GM12865 (cell line): ENCODE data around the gene SUPT6H.

Experiments used
- DNase-seq: peaks from one replicate; pipeline ENCODE4 v3.0.0; 2010; ENCODE audit warnings: low read depth
- H3K4me3 ChIP-seq: 2 replicates; pipeline ENCODE4 v1.5.1; 2011; ENCODE audit warnings: mild to moderate bottlenecking, low read depth, low read length, control low read depth
- TF ChIP-seq, protein P1 (sequence below): IDR thresholded peaks from 2 replicates; pipeline ENCODE4 v1.5.1; 2011; ENCODE audit warnings: low read length, control low read depth, low read depth, inconsistent platforms; ENCODE audit not compliant: insufficient read depth; ENCODE audit errors: missing control alignments

SUPT6H gene

GRCh38 chr17:28667870-28668269, 5.9 kb downstream of the SUPT6H start:
- TF ChIP-seq, protein P1, sequence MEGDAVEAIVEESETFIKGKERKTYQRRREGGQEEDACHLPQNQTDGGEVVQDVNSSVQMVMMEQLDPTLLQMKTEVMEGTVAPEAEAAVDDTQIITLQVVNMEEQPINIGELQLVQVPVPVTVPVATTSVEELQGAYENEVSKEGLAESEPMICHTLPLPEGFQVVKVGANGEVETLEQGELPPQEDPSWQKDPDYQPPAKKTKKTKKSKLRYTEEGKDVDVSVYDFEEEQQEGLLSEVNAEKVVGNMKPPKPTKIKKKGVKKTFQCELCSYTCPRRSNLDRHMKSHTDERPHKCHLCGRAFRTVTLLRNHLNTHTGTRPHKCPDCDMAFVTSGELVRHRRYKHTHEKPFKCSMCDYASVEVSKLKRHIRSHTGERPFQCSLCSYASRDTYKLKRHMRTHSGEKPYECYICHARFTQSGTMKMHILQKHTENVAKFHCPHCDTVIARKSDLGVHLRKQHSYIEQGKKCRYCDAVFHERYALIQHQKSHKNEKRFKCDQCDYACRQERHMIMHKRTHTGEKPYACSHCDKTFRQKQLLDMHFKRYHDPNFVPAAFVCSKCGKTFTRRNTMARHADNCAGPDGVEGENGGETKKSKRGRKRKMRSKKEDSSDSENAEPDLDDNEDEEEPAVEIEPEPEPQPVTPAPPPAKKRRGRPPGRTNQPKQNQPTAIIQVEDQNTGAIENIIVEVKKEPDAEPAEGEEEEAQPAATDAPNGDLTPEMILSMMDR: no peak
- no peak for DNase-seq
- H3K4me3 ChIP-seq: no peak overlapping the region

DNA sequence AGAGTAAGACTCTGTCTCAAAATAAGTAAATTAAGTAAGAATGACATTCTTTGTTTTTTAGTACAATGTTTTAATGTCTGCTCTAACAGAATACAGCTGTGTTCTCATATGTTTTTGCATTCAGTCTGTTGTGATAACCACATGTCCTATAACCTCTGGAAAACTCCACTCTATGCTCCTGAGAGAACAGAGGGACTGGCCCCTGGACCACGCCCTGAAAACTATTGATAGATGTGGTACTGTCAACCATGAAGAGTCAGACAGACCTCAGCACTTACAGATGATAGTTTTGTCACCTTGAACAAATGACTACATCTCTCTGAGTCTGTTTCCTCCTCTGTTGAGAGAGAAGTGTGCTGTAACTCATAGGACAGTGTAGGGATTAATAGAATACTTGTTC, 7.9 kb downstream of the SUPT6H start:
- TF ChIP-seq, protein P1: no peak
- DNase-seq: no peak
- H3K4me3 ChIP-seq: no peak overlapping the region

GRCh38 chr17:28675490-28675889, 13.5 kb downstream of the SUPT6H start:
- H3K4me3 ChIP-seq: no peak overlapping the region
- no peak for DNase-seq
- TF ChIP-seq, protein P1: no peak

GRCh38 chr17:28675980-28676379, 14.0 kb downstream of the SUPT6H start:
- TF ChIP-seq, protein P1: peak; percentile 30
- no peak overlapping the region for H3K4me3 ChIP-seq
- DNase-seq: peak; percentile 41

DNA sequence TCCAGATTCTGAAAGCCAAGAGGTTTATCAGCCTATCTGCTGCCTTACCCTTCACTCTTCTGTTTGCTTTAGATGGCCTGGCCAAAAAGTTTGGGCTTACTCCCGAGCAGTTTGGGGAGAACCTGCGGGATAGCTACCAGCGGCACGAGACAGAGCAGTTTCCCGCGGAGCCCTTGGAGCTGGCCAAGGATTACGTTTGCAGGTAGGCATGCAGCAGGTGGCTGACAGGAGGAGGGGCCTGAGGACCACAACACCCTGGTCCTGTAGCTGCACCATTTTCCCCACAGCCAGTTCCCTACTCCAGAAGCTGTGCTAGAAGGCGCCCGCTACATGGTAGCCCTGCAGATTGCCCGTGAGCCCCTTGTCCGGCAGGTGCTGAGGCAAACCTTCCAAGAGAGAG, 20.6 kb downstream of the SUPT6H start:
- no peak overlapping the region for H3K4me3 ChIP-seq
- TF ChIP-seq, protein P1: no peak

DNA sequence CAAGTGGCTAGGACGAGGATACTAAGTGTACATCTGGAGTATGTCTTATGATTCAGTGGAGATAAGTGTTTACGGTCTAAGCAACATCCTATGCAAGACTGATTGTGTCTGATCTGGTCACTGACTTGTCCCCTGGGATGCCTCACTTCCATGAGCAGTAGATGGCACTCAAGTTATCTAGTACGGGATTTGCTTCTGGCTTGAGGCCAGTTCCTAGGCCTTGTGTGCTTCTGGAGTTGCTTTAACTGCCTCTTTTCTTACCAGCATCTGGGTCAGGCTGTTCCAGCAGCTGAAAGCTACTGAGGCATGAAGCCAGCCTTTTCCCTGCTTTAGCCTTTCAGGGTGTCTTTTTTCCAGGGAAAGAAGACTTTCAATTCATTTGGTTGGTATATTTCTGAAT, 23.0 kb downstream of the SUPT6H start:
- H3K4me3 ChIP-seq: no peak overlapping the region
- TF ChIP-seq, protein P1: no peak
- no peak for DNase-seq

More for the DNA sequence above, 20.6 kb downstream of the SUPT6H start:
- DNase-seq: no peak

DNA sequence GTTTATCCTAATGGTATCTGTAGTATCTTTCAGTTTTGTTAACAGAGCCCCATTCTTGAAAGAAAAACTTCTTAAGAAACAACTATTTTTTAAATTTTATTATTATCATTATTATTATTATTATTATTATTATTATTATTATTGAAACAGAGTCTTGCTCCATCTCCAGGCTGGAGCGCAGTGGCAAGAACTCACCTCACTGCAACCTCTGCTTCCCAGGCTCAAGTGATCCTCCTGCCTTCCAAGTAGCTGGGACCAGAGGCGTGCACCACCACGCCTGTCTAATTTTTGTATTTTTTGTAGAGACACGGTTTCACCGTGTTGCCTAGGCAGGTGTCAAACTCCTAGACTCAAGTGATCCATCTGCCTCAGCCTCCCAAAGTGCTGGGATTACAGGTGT, 23.4 kb downstream of the SUPT6H start:
- no peak for DNase-seq
- H3K4me3 ChIP-seq: no peak overlapping the region
- TF ChIP-seq, protein P1: no peak
